Loucy (cell line): ENCODE results near the gene VSIG10L.

Experiments used
- H2AFZ ChIP-seq: fragments of 200-600 bp; sonication (generic); 2 replicates; pipeline ENCODE4 v1.6.0; 2016; ENCODE audit warnings: antibody characterized with exemption, mild to moderate bottlenecking, low read length, moderate library complexity
- H3F3A ChIP-seq: fragments of 200-600 bp; 2 replicates; pipeline ENCODE4 v1.6.0; 2016; ENCODE audit warnings: antibody characterized with exemption, low read depth, mild to moderate bottlenecking
- H3K27me3 ChIP-seq: fragments of 200-600 bp; sonication (generic); 2 replicates; pipeline ENCODE4 v1.6.1; 2014; ENCODE audit warnings: low read length, mild to moderate bottlenecking; ENCODE audit not compliant: insufficient read depth, poor library complexity, severe bottlenecking
- H3K36me3 ChIP-seq: fragments of 200-600 bp; sonication (generic); 2 replicates; pipeline ENCODE4 v1.6.1; 2016; ENCODE audit warnings: low read length; ENCODE audit not compliant: insufficient read depth
- H3K4me1 ChIP-seq: fragments of 200-600 bp; sonication (generic); 2 replicates; pipeline ENCODE4 v1.5.1; 2014; ENCODE audit warnings: low read length, mild to moderate bottlenecking; ENCODE audit not compliant: insufficient read depth, poor library complexity, severe bottlenecking
- H3K4me2 ChIP-seq: fragments of 200-600 bp; sonication (generic); 2 replicates; pipeline ENCODE4 v1.6.0; 2014; ENCODE audit warnings: antibody characterized with exemption, low read length, low read depth, mild to moderate bottlenecking; ENCODE audit not compliant: poor library complexity, severe bottlenecking
- H3K4me3 ChIP-seq: fragments of 200-600 bp; sonication (generic); 2 replicates; pipeline ENCODE4 v1.5.1; 2014; ENCODE audit warnings: low read length, mild to moderate bottlenecking, mixed read lengths; ENCODE audit not compliant: poor library complexity, severe bottlenecking
- H3K79me2 ChIP-seq: fragments of 200-600 bp; sonication (generic); 2 replicates; pipeline ENCODE4 v1.6.1; 2014; ENCODE audit warnings: low read length; ENCODE audit not compliant: insufficient read depth
- H3K9ac ChIP-seq: fragments of 200-600 bp; sonication (generic); 2 replicates; pipeline ENCODE4 v1.6.0; 2014; ENCODE audit warnings: mild to moderate bottlenecking, low read depth, low read length, moderate library complexity; ENCODE audit not compliant: poor library complexity, severe bottlenecking
- H3K9me2 ChIP-seq: fragments of 200-600 bp; sonication (generic); replicated peaks from 2 replicates; pipeline ENCODE4 v1.6.1; 2016; ENCODE audit warnings: low read depth, low read length, mixed read lengths
- H3K9me3 ChIP-seq: fragments of 200-600 bp; sonication (generic); 2 replicates; pipeline ENCODE4 v1.6.1; 2014; ENCODE audit warnings: mild to moderate bottlenecking, antibody characterized with exemption, low read length, low read depth; ENCODE audit not compliant: insufficient read depth
- H4K20me1 ChIP-seq: fragments of 200-600 bp; sonication (generic); 2 replicates; pipeline ENCODE4 v1.6.0; 2014; ENCODE audit warnings: antibody characterized with exemption, low read length, mild to moderate bottlenecking; ENCODE audit not compliant: insufficient read depth, poor library complexity, severe bottlenecking
- EZH2phosphoT487 ChIP-seq: fragments of 200-600 bp; IDR thresholded peaks from 2 replicates; pipeline ENCODE4 v1.6.1; 2018; ENCODE audit warnings: antibody characterized with exemption, mild to moderate bottlenecking, moderate library complexity, borderline replicate concordance
- TF ChIP-seq, protein P1 (sequence below): fragments of 200-600 bp; sonication (generic); conservative IDR thresholded peaks from 2 replicates; pipeline ENCODE4 v1.5.1; 2014; ENCODE audit warnings: mild to moderate bottlenecking, antibody characterized with exemption, low read length

Gene VSIG10L

DNA sequence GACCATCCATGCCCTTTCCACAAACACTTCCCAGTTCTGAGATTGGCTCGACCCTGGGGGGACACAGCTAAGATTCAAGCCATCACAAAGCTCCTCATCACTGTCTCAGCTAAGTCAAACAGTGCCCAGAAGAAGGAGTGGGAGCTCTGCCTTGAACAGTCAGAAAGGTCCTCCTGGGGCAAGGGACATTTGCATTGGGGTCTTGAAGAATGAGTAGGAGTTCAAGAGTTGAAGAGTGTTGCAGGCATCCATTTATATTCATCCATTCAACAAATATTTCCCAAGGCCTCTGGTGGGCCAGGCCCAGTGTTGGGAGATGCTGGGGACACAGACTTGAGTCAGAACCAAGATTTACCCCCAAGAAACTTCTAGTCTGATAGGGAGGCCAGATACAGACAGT, 24.0 kb downstream of the VSIG10L start:
- H3K79me2 ChIP-seq = no peaks in the 10 kb centered on the region
- H3F3A ChIP-seq = no peaks in the 10 kb centered on the region
- H2AFZ ChIP-seq = no peak overlapping the region
- no peaks in the 10 kb centered on the region for H3K27me3 ChIP-seq
- no peak overlapping the region for H3K9ac ChIP-seq
- H3K4me3 ChIP-seq = no peak overlapping the region
- H3K4me1 ChIP-seq = no peaks in the 10 kb centered on the region
- H3K36me3 ChIP-seq = no peaks in the 10 kb centered on the region
- TF ChIP-seq, protein P1, sequence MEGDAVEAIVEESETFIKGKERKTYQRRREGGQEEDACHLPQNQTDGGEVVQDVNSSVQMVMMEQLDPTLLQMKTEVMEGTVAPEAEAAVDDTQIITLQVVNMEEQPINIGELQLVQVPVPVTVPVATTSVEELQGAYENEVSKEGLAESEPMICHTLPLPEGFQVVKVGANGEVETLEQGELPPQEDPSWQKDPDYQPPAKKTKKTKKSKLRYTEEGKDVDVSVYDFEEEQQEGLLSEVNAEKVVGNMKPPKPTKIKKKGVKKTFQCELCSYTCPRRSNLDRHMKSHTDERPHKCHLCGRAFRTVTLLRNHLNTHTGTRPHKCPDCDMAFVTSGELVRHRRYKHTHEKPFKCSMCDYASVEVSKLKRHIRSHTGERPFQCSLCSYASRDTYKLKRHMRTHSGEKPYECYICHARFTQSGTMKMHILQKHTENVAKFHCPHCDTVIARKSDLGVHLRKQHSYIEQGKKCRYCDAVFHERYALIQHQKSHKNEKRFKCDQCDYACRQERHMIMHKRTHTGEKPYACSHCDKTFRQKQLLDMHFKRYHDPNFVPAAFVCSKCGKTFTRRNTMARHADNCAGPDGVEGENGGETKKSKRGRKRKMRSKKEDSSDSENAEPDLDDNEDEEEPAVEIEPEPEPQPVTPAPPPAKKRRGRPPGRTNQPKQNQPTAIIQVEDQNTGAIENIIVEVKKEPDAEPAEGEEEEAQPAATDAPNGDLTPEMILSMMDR = no peak
- TF ChIP-seq EZH2phosphoT487 = no peak
- H3K4me2 ChIP-seq = no peak overlapping the region
- H3K9me3 ChIP-seq = no peaks in the 10 kb centered on the region
- H3K9me2 ChIP-seq = no peaks in the 10 kb centered on the region
- H4K20me1 ChIP-seq = no peaks in the 10 kb centered on the region

DNA sequence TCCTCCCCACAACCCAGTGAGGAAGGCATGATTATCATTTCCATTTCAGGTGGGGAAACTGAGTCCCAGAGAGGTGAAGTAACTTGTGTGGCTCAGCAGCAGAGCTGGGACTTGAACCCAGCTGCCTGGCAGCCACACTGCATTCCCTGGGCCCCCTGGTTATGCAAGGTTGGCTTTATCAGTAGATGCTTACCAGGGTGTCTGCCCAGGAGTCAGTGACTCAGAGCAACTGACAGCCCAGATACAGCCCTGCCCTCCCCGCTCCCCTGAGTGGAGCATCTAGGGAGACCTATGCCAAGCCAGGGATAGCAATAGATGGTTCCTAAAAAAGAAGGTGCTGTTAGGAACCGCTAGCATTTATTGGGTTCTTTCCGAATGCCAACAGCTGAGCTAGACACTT, 24.6 kb downstream of the VSIG10L start:
- Histone ChIP-seq H3K36me3 (no peaks in the 10 kb centered on the region), H3F3A (no peaks in the 10 kb centered on the region), H3K4me1 (no peaks in the 10 kb centered on the region), H3K9me3 (no peaks in the 10 kb centered on the region), H3K4me2 (no peak overlapping the region), H3K27me3 (no peaks in the 10 kb centered on the region), H3K79me2 (no peaks in the 10 kb centered on the region), H3K9me2 (no peaks in the 10 kb centered on the region), H4K20me1 (no peaks in the 10 kb centered on the region), H2AFZ (no peak overlapping the region), H3K4me3 (no peak overlapping the region), H3K9ac (no peak overlapping the region)
- no peak for TF ChIP-seq EZH2phosphoT487
- TF ChIP-seq, protein P1 = no peak

DNA sequence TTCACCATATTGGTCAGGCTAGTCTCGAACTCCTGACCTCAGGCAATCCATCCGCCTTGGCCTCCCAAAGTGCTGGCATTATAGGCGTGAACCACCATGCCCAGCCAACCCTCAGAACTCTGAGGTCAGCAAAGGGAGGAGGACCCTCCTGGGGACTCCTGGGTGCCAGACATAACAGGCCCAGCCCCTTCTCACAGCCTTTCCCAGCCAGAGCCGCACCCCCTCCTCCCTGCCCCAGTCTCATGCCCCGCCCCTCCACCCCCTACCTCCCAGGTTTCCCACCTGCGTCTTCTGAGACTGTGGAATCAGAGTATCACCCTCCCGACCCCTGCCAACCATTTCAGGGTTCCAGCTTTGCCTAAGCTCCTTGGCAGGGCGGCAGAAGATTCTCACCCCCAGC, 25.3 kb downstream of the VSIG10L start:
- Histone ChIP-seq H3K4me2 (no peak overlapping the region), H3K36me3 (no peaks in the 10 kb centered on the region), H4K20me1 (no peaks in the 10 kb centered on the region), H3K9me2 (no peaks in the 10 kb centered on the region), H3F3A (no peaks in the 10 kb centered on the region), H3K9ac (no peak overlapping the region), H3K9me3 (no peaks in the 10 kb centered on the region), H2AFZ (no peak overlapping the region), H3K27me3 (no peaks in the 10 kb centered on the region), H3K79me2 (no peaks in the 10 kb centered on the region), H3K4me1 (no peaks in the 10 kb centered on the region), H3K4me3 (no peak overlapping the region)
- TF ChIP-seq, protein P1 = no peak
- TF ChIP-seq EZH2phosphoT487 = no peak
